Right lobe of liver (tissue), 6 donors: ENCODE data around the gene PLK1. TPM values are rescaled to one million over a fixed set of nuclear protein-coding genes. Genes with fewer than 3 reads are reported as not detected.
"Not testable (repeated sequence)": the region's sequence is repeated elsewhere in the genome, so short reads cannot be mapped to it uniquely, and the experiment has no call there.

Experiments
- ATAC-seq, 4 donors: fragments of 200-7000 bp; cut with Tn5 transposase; one replicate each; pipeline ENCODE4 v1.9.1; 2020; ENCODE audit warnings: mild to moderate bottlenecking in 4 of 4, moderate library complexity in 4 of 4
- DNase-seq, 3 donors: peaks; one replicate each; pipeline ENCODE4 v3.0.0-alpha.2; 2020
- H3K27ac ChIP-seq, 3 donors: fragments of 200-600 bp; one replicate each; pipeline ENCODE4 v1.8.0; 2022
- H3K27me3 ChIP-seq, 2 donors: fragments of 200-600 bp; one replicate each; pipeline ENCODE4 v1.8.0; 2022
- H3K36me3 ChIP-seq, 4 donors: fragments of 200-600 bp; sonication (generic) in 1 of 4; one replicate each; pipeline versions ENCODE4 v1.5.1 to v1.8.0; 2017 to 2022; ENCODE audit warnings: control low read depth in 1 of 4
- H3K4me1 ChIP-seq, 4 donors: fragments of 200-600 bp; sonication (generic) in 1 of 4; one replicate each; pipeline versions ENCODE4 v1.5.1 to v1.8.0; 2017 to 2022; ENCODE audit warnings: control low read depth in 1 of 4
- H3K4me3 ChIP-seq, 3 donors: fragments of 200-600 bp; one replicate each; pipeline ENCODE4 v1.8.0; 2022
- H3K9me3 ChIP-seq, 4 donors: fragments of 200-600 bp; sonication (generic) in 1 of 4; one replicate each; pipeline versions ENCODE4 v1.5.1 to v1.8.0; 2017 to 2022; ENCODE audit warnings: control low read depth in 1 of 4
- CTCF ChIP-seq, 4 donors: fragments of 200-600 bp in 3 of 4; fragments of 450-650 bp in 1 of 4; IDR thresholded peaks; one replicate each; pipeline versions ENCODE4 v1.5.1 to v1.8.0; 2016 to 2022; ENCODE audit warnings: antibody characterized with exemption in 4 of 4, mild to moderate bottlenecking in 2 of 4
- POLR2A ChIP-seq: fragments of 450-650 bp; IDR thresholded peaks from one replicate; pipeline ENCODE4 v1.6.1; 2017; ENCODE audit warnings: antibody characterized with exemption, mild to moderate bottlenecking
- WGBS: methylation state at CpG from one replicate; pipeline ENCODE4 v1.1.6; 2018; ENCODE audit warnings: low coverage, low lambda C conversion rate; ENCODE audit not compliant: insufficient coverage; ENCODE audit errors: missing lambda C conversion rate; 5-methylcytosine and 5-hydroxymethylcytosine counted together
- intact Hi-C, 2 donors: fragments of 100-400 bp; cut with DNase I; formaldehyde crosslinking; loops; one replicate each; pipeline versions ENCODE4 v1.11.2 to v1.14.1; 2022
- total RNA-seq, 6 experiments: library from RNA; depleted of rRNA in 2 of 6; stranded (reverse); fragments of >200 nt in 2 of 6; fragmentation: NEBNext Ultra II Directional in 3 of 6; extraction: Animal tissue kit (Norgen Biotek cat#: 25700) in 3 of 6; gene quantifications; one replicate each; pipeline versions ENCODE4 v1.1.0 to v1.2.4, GENCODE V29; 2016 to 2023
- donor health status: DM: no; HTN: yes; CAD: no.
- donor health status: DM: no; HTN: no; CAD: no.
- donor health status: DM: no; HTN: no; CAD: no.
- donor health status: DM: no; HTN: yes; CAD: no.
- donor health status: DM: no; HTN: yes; CAD: no.

PLK1 gene
- total RNA-seq, 6 experiments from 2014 or later = 0.61 to 3.6 (median 1.8) TPM

GRCh38 chr16:23710008-23710407 is 31.3 kb downstream of the PLK1 start:
- TF ChIP-seq CTCF (IDR thresholded peaks at IDR 0.05) = no peak
- TF ChIP-seq POLR2A = no peak
- Histone ChIP-seq H3K27ac (no peak overlapping the region), H3K36me3 (no peaks in the 10 kb centered on the region), H3K27me3 (no peaks in the 10 kb centered on the region), H3K9me3 (no peaks in the 10 kb centered on the region), H3K4me3 (no peak overlapping the region), H3K4me1 (no peaks in the 10 kb centered on the region)
- DNase-seq (no peak), ATAC-seq (no peak)
- no CpG with 5 or more reads among the region's 2 CpGs for WGBS
- intact Hi-C loops = no loop called here

GRCh38 chr16:23710504-23710903 is 31.8 kb downstream of the PLK1 start:
- intact Hi-C loops = no loop called here
- TF ChIP-seq CTCF (IDR thresholded peaks at IDR 0.05) = no peak
- TF ChIP-seq POLR2A = no peak
- no peaks in the 10 kb centered on the region for H3K4me1 ChIP-seq
- H3K27ac ChIP-seq = no peak overlapping the region
- H3K4me3 ChIP-seq = no peak overlapping the region
- DNase-seq (no peak), ATAC-seq (no peak)
- H3K9me3 ChIP-seq = no peaks in the 10 kb centered on the region
- no peaks in the 10 kb centered on the region for H3K36me3 ChIP-seq
- H3K27me3 ChIP-seq = no peaks in the 10 kb centered on the region
- WGBS = no CpG with 5 or more reads among the region's 3 CpGs

- no peaks in the 10 kb centered on the region for H3K36me3 ChIP-seq
- no peaks in the 10 kb centered on the region for H3K27me3 ChIP-seq
- WGBS = no CpG with 5 or more reads among the region's 4 CpGs
- no peak for TF ChIP-seq POLR2A
- TF ChIP-seq CTCF (IDR thresholded peaks at IDR 0.05) = no peak
- no peak for ATAC-seq
- no peak overlapping the region for H3K27ac ChIP-seq
- no peaks in the 10 kb centered on the region for H3K4me1 ChIP-seq
- no peak overlapping the region for H3K4me3 ChIP-seq
- intact Hi-C loops = no loop called here
- no peaks in the 10 kb centered on the region for H3K9me3 ChIP-seq
- DNase-seq = no peak
These were observed 33.1 kb downstream of the PLK1 start for GRCh38 chr16:23711785-23712184.

- intact Hi-C loops = no loop called here
- H3K4me1 ChIP-seq = no peaks in the 10 kb centered on the region
- no peak within 1 kb of the TSS for H3K4me3 ChIP-seq
- TF ChIP-seq CTCF (IDR thresholded peaks at IDR 0.05) = no peak
- WGBS = 0% methylated on average over 6 of the region's 37 CpGs
- peak in 1 of 4 donors; percentile 36 for ATAC-seq
- no peaks in the 10 kb centered on the region for H3K27me3 ChIP-seq
- no peak within 1 kb of the TSS for H3K27ac ChIP-seq
- no peak for DNase-seq
- no peaks in the 10 kb centered on the region for H3K36me3 ChIP-seq
- H3K9me3 ChIP-seq = no peaks in the 10 kb centered on the region
These were observed 34.3 kb downstream of the PLK1 start, which contains the start of gene ERN2 for GRCh38 chr16:23712976-23713375. ERN2 (minus strand) TSS chr16:23713222; CDS start chr16:23713187, 35 bp downstream.

GRCh38 chr16:23716484-23716883 is 37.8 kb downstream of the PLK1 start:
- H3K27me3 ChIP-seq = no peaks in the 10 kb centered on the region
- H3K27ac ChIP-seq = no peak overlapping the region
- WGBS = 67% methylated on average over 5 of the region's 5 CpGs
- intact Hi-C loops = no loop called here
- no peaks in the 10 kb centered on the region for H3K36me3 ChIP-seq
- H3K9me3 ChIP-seq = no peaks in the 10 kb centered on the region
- DNase-seq (no peak), ATAC-seq (no peak)
- no peak for TF ChIP-seq CTCF (IDR thresholded peaks at IDR 0.05)
- no peak for TF ChIP-seq POLR2A
- no peaks in the 10 kb centered on the region for H3K4me1 ChIP-seq
- no peak overlapping the region for H3K4me3 ChIP-seq

- 44% methylated on average over 7 of the region's 9 CpGs for WGBS
- H3K4me3 ChIP-seq, H3K27ac ChIP-seq, H3K4me1 ChIP-seq, H3K27me3 ChIP-seq, ATAC-seq, H3K9me3 ChIP-seq, H3K36me3 ChIP-seq, DNase-seq, intact Hi-C loops: not testable (repeated sequence)
These were observed 44.0 kb downstream of the PLK1 start for GRCh38 chr16:23722613-23723240.
